Fibroblast of lung (primary cell): ENCODE measurements around the gene STK26. TPM values are rescaled to one million over a fixed set of nuclear protein-coding genes. Genes with fewer than 3 reads are reported as not detected.

Source experiments
- DNase-seq, 2 donors: peaks; one replicate each; pipeline versions ENCODE4 v3.0.0 to v3.0.0-alpha.2; 2010; ENCODE audit warnings: low read depth in 2 of 2
- H2AFZ ChIP-seq: 2 replicates; pipeline ENCODE4 v1.5.1; 2012; ENCODE audit warnings: low read length, control low read depth, inconsistent platforms
- H3K27ac ChIP-seq: 2 replicates; pipeline ENCODE4 v1.5.1; 2011; ENCODE audit warnings: low read length, control low read depth; ENCODE audit not compliant: insufficient read depth
- H3K27me3 ChIP-seq: 2 replicates; pipeline ENCODE4 v1.5.1; 2011; ENCODE audit warnings: mild to moderate bottlenecking, low read length; ENCODE audit not compliant: control insufficient read depth, insufficient read depth
- H3K36me3 ChIP-seq: 2 replicates; pipeline ENCODE4 v1.5.1; 2011; ENCODE audit warnings: low read length; ENCODE audit not compliant: control insufficient read depth, insufficient read depth
- H3K4me1 ChIP-seq: 2 replicates; pipeline ENCODE4 v1.5.1; 2011; ENCODE audit warnings: low read length; ENCODE audit not compliant: control insufficient read depth, insufficient read depth; ENCODE audit errors: extremely low read depth
- H3K4me2 ChIP-seq: 2 replicates; pipeline ENCODE4 v1.5.1; 2011; ENCODE audit warnings: low read length, control low read depth; ENCODE audit not compliant: insufficient read depth; ENCODE audit errors: extremely low read depth
- H3K4me3 ChIP-seq, 4 experiments: fragments of 200-600 bp in 1 of 4; sonication (generic) in 1 of 4; replicated peaks in 1 of 4; 2 replicates each; pipeline ENCODE4 v1.5.1; 2011 to 2016; ENCODE audit warnings: low read length in 4 of 4, low read depth in 3 of 4, mild to moderate bottlenecking in 3 of 4, control low read depth in 2 of 4, inconsistent platforms in 1 of 4, mixed read lengths in 1 of 4; ENCODE audit not compliant: insufficient read depth in 1 of 4; ENCODE audit errors: control extremely low read depth in 1 of 4
- H3K79me2 ChIP-seq: 2 replicates; pipeline ENCODE4 v1.5.1; 2012; ENCODE audit warnings: mild to moderate bottlenecking, low read length, inconsistent platforms; ENCODE audit not compliant: control insufficient read depth, insufficient read depth
- H3K9ac ChIP-seq: 2 replicates; pipeline ENCODE4 v1.5.1; 2011; ENCODE audit warnings: mild to moderate bottlenecking, low read length, control low read depth; ENCODE audit not compliant: insufficient read depth
- H3K9me3 ChIP-seq: 2 replicates; pipeline ENCODE4 v1.5.1; 2012; ENCODE audit warnings: low read depth, low read length; ENCODE audit not compliant: control insufficient read depth, insufficient read depth
- H4K20me1 ChIP-seq: 2 replicates; pipeline ENCODE4 v1.5.1; 2011; ENCODE audit warnings: low read length; ENCODE audit not compliant: control insufficient read depth, insufficient read depth; ENCODE audit errors: extremely low read depth
- CTCF ChIP-seq, 2 donors: IDR thresholded peaks in 1 of 2; conservative IDR thresholded peaks in 1 of 2; 1 replicate in 1 of 2; 2 replicates in 1 of 2; pipeline ENCODE4 v1.5.1; 2011 to 2012; ENCODE audit warnings: low read length in 2 of 2, control low read depth in 1 of 2, inconsistent platforms in 1 of 2, low read depth in 1 of 2, mild to moderate bottlenecking in 1 of 2
- EZH2 ChIP-seq: IDR thresholded peaks from 2 replicates; pipeline ENCODE4 v1.5.1; 2012; ENCODE audit warnings: low read length, control low read depth, mild to moderate bottlenecking; ENCODE audit errors: missing control alignments
- polyA plus RNA-seq, 2 donors: library from polyadenylated mRNA; depleted of rRNA in 1 of 2; stranded (reverse) in 1 of 2; unstranded in 1 of 2; fragments of >200 nt; gene quantifications; 2 replicates each; pipeline ENCODE4 v1.2.1, GENCODE V29; 2011 to 2012; ENCODE audit warnings: missing spikeins in 1 of 2
- total RNA-seq: library from RNA; depleted of rRNA; stranded (reverse); fragments of >200 nt; gene quantifications from 2 replicates; pipeline ENCODE4 v1.2.1, GENCODE V29; 2014

The STK26 gene
- total and polyA plus RNA-seq, 2 donors (not counting 1 experiment from before 2014, with no cell fraction given), result 2.0 to 2.2 TPM

GRCh38 chrX:132031867-132032266, 8.8 kb downstream of the STK26 start:
- no peak for DNase-seq
- H3K4me3 ChIP-seq, result no peak overlapping the region
- no peaks in the 10 kb centered on the region for H3K4me1 ChIP-seq
- no peak overlapping the region for H3K9ac ChIP-seq
- no peak overlapping the region for H3K27ac ChIP-seq
- no peak overlapping the region for H3K4me2 ChIP-seq
- H3K27me3 ChIP-seq, result no peaks in the 10 kb centered on the region
- H3K9me3 ChIP-seq, result no peaks in the 10 kb centered on the region
- H3K79me2 ChIP-seq, result no peaks in the 10 kb centered on the region
- TF ChIP-seq CTCF (conservative IDR thresholded peaks at IDR 0.05 in 1 of 2, IDR thresholded peaks at IDR 0.05 in 1 of 2; ENCODE audit: low read depth in 1 of 2, low read length in 2 of 2) (no peak), EZH2 (no peak)
- no peaks in the 10 kb centered on the region for H3K36me3 ChIP-seq
- no peaks in the 10 kb centered on the region for H4K20me1 ChIP-seq
- H2AFZ ChIP-seq, result no peak overlapping the region

GRCh38 chrX:132033166-132033565, 10.1 kb downstream of the STK26 start:
- H3K4me1 ChIP-seq, result no peaks in the 10 kb centered on the region
- H3K27me3 ChIP-seq, result no peaks in the 10 kb centered on the region
- H2AFZ ChIP-seq, result no peak overlapping the region
- DNase-seq, result no peak
- H3K9me3 ChIP-seq, result no peaks in the 10 kb centered on the region
- no peaks in the 10 kb centered on the region for H3K36me3 ChIP-seq
- H4K20me1 ChIP-seq, result no peaks in the 10 kb centered on the region
- no peaks in the 10 kb centered on the region for H3K79me2 ChIP-seq
- TF ChIP-seq CTCF (conservative IDR thresholded peaks at IDR 0.05 in 1 of 2, IDR thresholded peaks at IDR 0.05 in 1 of 2; ENCODE audit: low read depth in 1 of 2, low read length in 2 of 2) (no peak), EZH2 (no peak)
- H3K27ac ChIP-seq, result no peak overlapping the region
- H3K4me2 ChIP-seq, result no peak overlapping the region
- no peak overlapping the region for H3K9ac ChIP-seq
- H3K4me3 ChIP-seq, result no peak overlapping the region

- no peak overlapping the region for H2AFZ ChIP-seq
- H3K4me1 ChIP-seq, result no peaks in the 10 kb centered on the region
- no peaks in the 10 kb centered on the region for H3K36me3 ChIP-seq
- no peaks in the 10 kb centered on the region for H3K79me2 ChIP-seq
- no peaks in the 10 kb centered on the region for H3K27me3 ChIP-seq
- TF ChIP-seq CTCF (conservative IDR thresholded peaks at IDR 0.05 in 1 of 2, IDR thresholded peaks at IDR 0.05 in 1 of 2; ENCODE audit: low read depth in 1 of 2, low read length in 2 of 2), result no peak
- TF ChIP-seq EZH2, result no peak
- H3K27ac ChIP-seq, result no peak overlapping the region
- DNase-seq, result no peak
- no peak overlapping the region for H3K4me2 ChIP-seq
- H3K9ac ChIP-seq, result no peak overlapping the region
- H4K20me1 ChIP-seq, result no peaks in the 10 kb centered on the region
- no peaks in the 10 kb centered on the region for H3K9me3 ChIP-seq
- H3K4me3 ChIP-seq, result no peak overlapping the region
These were observed 11.5 kb downstream of the STK26 start for GRCh38 chrX:132034648-132035047.
